Sigmoid colon (tissue), 7 donors: ENCODE data around the gene SMARCC1. TPM values are rescaled to one million over a fixed set of nuclear protein-coding genes. Genes with fewer than 3 reads are reported as not detected.
A peak's percentile ranks its signal among the peaks of the same experiment; 100 is the strongest.

Experiments
- DNase-seq: peaks from one replicate; pipeline ENCODE4 v3.0.0-alpha.2; 2019
- H3K27ac ChIP-seq, 4 donors: fragments of 200-600 bp; sonication (generic); one replicate each; pipeline ENCODE4 v1.5.1; 2016 to 2019; ENCODE audit warnings: mild to moderate bottlenecking in 1 of 4
- H3K27me3 ChIP-seq, 3 donors: fragments of 200-600 bp; sonication (generic); one replicate each; pipeline ENCODE4 v1.5.1; 2019; ENCODE audit warnings: mild to moderate bottlenecking in 1 of 3
- H3K36me3 ChIP-seq, 4 donors: fragments of 200-600 bp; sonication (generic); one replicate each; pipeline ENCODE4 v1.5.1; 2016 to 2019
- H3K4me1 ChIP-seq, 4 donors: fragments of 200-600 bp; sonication (generic); one replicate each; pipeline ENCODE4 v1.5.1; 2017 to 2019
- H3K4me3 ChIP-seq, 4 donors: fragments of 200-600 bp; sonication (generic); one replicate each; pipeline ENCODE4 v1.5.1; 2017 to 2019; ENCODE audit warnings: mild to moderate bottlenecking in 2 of 4, moderate library complexity in 1 of 4
- H3K9me3 ChIP-seq, 4 donors: fragments of 200-600 bp in 3 of 4; sonication (generic) in 3 of 4; one replicate each; pipeline versions ENCODE4 v1.5.1 to v1.6.1; 2013 to 2019
- EP300 ChIP-seq, 4 donors: sonication (generic); formaldehyde crosslinking; IDR thresholded peaks; one replicate each; pipeline ENCODE4 v1.6.1; 2017; ENCODE audit warnings: antibody characterized with exemption in 4 of 4
- POLR2A ChIP-seq, 2 donors: fragments of 450-650 bp; IDR thresholded peaks; one replicate each; pipeline ENCODE4 v1.6.1; 2016; ENCODE audit warnings: antibody characterized with exemption in 2 of 2, mild to moderate bottlenecking in 2 of 2, moderate library complexity in 2 of 2
- POLR2AphosphoS5 ChIP-seq, 4 donors: sonication (generic); formaldehyde crosslinking; IDR thresholded peaks; one replicate each; pipeline ENCODE4 v1.6.1; 2017; ENCODE audit warnings: antibody characterized with exemption in 4 of 4
- WGBS, 2 donors: extraction: QIAGEN DNeasy Blood & Tissue Kit; methylation state at CpG; one replicate each; pipeline ENCODE4 v1.1.7; 2013; 5-methylcytosine and 5-hydroxymethylcytosine counted together
- intact Hi-C: fragments of 100-400 bp; cut with DNase I; formaldehyde crosslinking; loops from one replicate; pipeline ENCODE4 v1.15.1; 2023
- polyA plus RNA-seq, 3 donors: library from polyadenylated mRNA; stranded (reverse); fragments of 200-250 nt; gene quantifications; one replicate each; pipeline ENCODE4 v1.2.3, GENCODE V29; 2013
- total RNA-seq, 4 donors: library from RNA; depleted of rRNA; stranded (reverse); fragments of >200 nt; gene quantifications; one replicate each; pipeline ENCODE4 v1.1.0, GENCODE V29; 2016
- TF ChIP-seq, protein P1 (sequence below), 4 experiments: fragments of 450-650 bp in 3 of 4; fragments of 200-600 bp in 1 of 4; IDR thresholded peaks; one replicate each; pipeline ENCODE4 v1.5.1; 2016 to 2019; ENCODE audit warnings: antibody characterized with exemption in 4 of 4, mild to moderate bottlenecking in 3 of 4, moderate library complexity in 2 of 4
- donor health status: healthy with polysubstance abuse.
- donor health status: Bipolar disorder and iron deficiency.
- donor health status: healthy.

Gene SMARCC1
- total and polyA plus RNA-seq, 7 donors: 11.1 to 57.3 (median 43.9) TPM

GRCh38 chr3:47791193-47791855 lies 9.6 kb upstream of the SMARCC1 start:
- no peaks in the 10 kb centered on the region for H3K27me3 ChIP-seq
- WGBS, 2 donors: 93% methylated on average over 16 of the region's 16 CpGs
- H3K36me3 ChIP-seq: no peaks in the 10 kb centered on the region
- TF ChIP-seq, protein P1, sequence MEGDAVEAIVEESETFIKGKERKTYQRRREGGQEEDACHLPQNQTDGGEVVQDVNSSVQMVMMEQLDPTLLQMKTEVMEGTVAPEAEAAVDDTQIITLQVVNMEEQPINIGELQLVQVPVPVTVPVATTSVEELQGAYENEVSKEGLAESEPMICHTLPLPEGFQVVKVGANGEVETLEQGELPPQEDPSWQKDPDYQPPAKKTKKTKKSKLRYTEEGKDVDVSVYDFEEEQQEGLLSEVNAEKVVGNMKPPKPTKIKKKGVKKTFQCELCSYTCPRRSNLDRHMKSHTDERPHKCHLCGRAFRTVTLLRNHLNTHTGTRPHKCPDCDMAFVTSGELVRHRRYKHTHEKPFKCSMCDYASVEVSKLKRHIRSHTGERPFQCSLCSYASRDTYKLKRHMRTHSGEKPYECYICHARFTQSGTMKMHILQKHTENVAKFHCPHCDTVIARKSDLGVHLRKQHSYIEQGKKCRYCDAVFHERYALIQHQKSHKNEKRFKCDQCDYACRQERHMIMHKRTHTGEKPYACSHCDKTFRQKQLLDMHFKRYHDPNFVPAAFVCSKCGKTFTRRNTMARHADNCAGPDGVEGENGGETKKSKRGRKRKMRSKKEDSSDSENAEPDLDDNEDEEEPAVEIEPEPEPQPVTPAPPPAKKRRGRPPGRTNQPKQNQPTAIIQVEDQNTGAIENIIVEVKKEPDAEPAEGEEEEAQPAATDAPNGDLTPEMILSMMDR (IDR thresholded peaks at IDR 0.05): no peak
- TF ChIP-seq POLR2AphosphoS5 (IDR thresholded peaks at IDR 0.05) (no peak), EP300 (IDR thresholded peaks at IDR 0.05) (no peak), POLR2A (IDR thresholded peaks at IDR 0.05) (no peak)
- no peak for DNase-seq
- H3K4me3 ChIP-seq: no peak overlapping the region
- H3K4me1 ChIP-seq: peaks cover 0 to 5% (median 2%) of the 10 kb centered on the region in 4 donors
- no peaks in the 10 kb centered on the region for H3K9me3 ChIP-seq
- no peak overlapping the region for H3K27ac ChIP-seq
- intact Hi-C loops: no loop called here

DNA sequence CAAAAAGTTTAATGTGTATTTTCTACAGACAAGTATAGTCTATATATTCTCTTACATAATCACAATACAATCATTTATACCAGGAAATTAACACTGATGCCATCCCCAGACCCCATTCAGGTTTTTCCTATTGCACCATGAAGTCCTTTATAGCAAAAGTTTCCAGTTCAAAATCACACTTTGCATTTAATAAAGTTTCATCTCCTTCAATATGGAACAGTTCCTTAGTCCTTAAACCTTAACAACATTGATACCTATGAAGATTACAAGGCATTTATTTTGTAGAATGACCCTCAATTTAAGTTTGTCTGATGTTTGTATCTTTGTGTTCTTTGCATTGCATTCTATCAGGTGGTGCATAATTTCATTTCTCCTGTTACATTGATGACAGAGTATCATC lies 2.0 kb upstream of the SMARCC1 start:
- H3K27me3 ChIP-seq: no peaks in the 10 kb centered on the region
- H3K9me3 ChIP-seq: no peaks in the 10 kb centered on the region
- H3K36me3 ChIP-seq: no peaks in the 10 kb centered on the region
- intact Hi-C loops: no loop called here
- peaks cover 0 to 34% (median 25%) of the 10 kb centered on the region in 4 donors for H3K4me1 ChIP-seq
- H3K27ac ChIP-seq: no peak overlapping the region
- no peak for DNase-seq
- TF ChIP-seq POLR2A (IDR thresholded peaks at IDR 0.05): no peak
- no peak for TF ChIP-seq POLR2AphosphoS5 (IDR thresholded peaks at IDR 0.05)
- no peak for TF ChIP-seq EP300 (IDR thresholded peaks at IDR 0.05)
- TF ChIP-seq, protein P1 (IDR thresholded peaks at IDR 0.05): no peak
- H3K4me3 ChIP-seq: no peak overlapping the region

DNA sequence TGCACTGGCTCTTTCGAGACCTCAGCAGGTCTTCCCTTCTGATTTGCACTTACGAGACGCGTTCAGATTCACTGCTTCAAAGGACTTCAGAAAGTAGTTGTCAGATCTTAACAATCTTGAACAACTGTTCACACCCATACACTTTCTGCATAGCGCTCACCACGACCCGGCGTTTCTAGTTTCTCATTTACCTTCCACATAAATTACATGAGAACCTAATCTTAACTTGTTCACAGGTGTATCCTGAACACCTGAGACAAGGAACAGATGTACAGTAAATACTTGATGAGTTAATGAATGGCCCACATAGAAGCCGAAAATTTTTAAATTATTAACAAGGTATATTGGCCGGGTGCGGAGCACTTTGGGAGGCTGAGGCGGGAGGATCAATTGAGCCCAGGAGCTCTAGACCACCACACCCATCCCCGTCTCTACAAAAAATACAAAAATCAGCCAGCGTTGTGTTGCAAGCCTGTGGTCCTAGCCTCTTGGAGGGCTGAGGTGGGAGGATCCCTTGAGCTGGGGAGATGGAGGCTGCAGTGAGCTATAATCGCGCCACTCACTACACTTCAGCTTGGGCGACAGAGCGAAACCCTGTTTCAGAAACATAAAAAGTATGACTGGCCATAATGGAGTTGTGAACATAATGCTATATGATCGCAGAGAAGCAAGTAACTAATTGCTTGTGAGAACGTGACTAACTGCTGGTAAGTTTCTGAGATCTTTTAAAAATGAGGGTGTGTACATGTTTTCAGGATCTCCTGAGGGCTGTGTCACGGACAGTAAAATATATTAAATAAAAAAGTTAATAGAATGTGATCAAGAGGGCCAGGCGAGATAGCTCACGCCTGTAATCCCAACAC lies 984 bp upstream of the SMARCC1 start:
- 33 to 51% methylated on average over 23 of the region's 23 CpGs for WGBS, 2 donors
- peak; percentile 46 for DNase-seq
- Histone ChIP-seq H3K27me3 (no peaks in the 10 kb centered on the region), H3K4me3 (peak overlapping the region; percentile 81 to 99 (median 94)), H3K27ac (peak overlapping the region; percentile 94 to 99 (median 96)), H3K9me3 (no peaks in the 10 kb centered on the region), H3K36me3 (no peaks in the 10 kb centered on the region), H3K4me1 (peaks cover 0 to 41% (median 29%) of the 10 kb centered on the region in 4 donors)
- intact Hi-C loops: no loop called here
- TF ChIP-seq POLR2AphosphoS5 (IDR thresholded peaks at IDR 0.05): no peak
- no peak for TF ChIP-seq POLR2A (IDR thresholded peaks at IDR 0.05)
- TF ChIP-seq, protein P1 (IDR thresholded peaks at IDR 0.05): no peak
- TF ChIP-seq EP300 (IDR thresholded peaks at IDR 0.05): no peak

DNA sequence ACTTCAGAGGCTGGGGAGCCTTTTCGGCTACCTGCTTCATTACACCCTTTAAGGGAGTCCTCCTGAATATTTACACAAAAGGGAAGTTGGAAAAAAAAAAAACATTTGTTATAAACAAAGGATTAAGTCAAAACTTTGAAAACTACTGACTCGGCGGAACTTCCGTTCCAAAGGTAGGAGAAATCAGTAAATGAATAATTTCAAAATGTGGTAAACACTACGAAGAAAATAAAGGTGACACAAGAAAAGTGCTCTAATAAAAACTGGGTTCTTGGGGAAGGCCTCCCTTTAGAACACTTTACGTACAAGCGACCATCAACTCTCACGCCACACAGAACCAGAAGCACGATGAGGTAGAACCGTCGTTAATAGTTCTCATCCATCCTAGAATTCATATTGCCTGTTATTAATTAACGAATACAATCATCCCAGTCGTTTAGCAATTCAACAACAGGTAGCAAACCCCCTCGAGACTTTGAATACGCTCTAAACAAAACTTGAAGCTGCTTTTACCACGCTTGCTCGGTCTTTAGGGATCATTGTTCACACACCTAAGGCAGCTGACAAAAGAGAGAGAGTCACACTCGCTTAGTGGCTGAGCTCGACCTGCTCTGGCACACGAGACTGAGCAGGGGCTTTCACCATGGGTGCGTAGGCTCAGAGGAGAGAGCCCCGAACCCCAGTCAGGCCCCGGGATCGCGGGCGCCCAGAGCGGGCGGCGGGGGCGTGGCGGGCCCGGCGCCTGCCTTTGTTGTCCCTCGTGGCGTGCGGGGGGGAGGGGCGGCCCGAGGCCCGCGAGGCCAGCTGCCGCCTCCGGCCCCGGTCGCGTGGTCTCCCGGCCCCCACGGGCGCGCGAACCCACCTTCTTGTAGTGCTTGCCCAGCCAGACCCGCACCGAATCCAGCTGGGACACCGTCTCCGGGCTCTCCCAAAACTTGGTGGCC lies 680 bp downstream of the SMARCC1 start:
- TF ChIP-seq POLR2A (IDR thresholded peaks at IDR 0.05): no peak
- peak in 1 of 4 donors; percentile 12 for TF ChIP-seq POLR2AphosphoS5 (IDR thresholded peaks at IDR 0.05)
- Histone ChIP-seq H3K4me3 (peak overlapping the region; percentile 81 to 99 (median 94)), H3K27me3 (no peaks in the 10 kb centered on the region), H3K9me3 (no peaks in the 10 kb centered on the region), H3K4me1 (peaks cover 0 to 41% (median 29%) of the 10 kb centered on the region in 4 donors), H3K27ac (peak overlapping the region; percentile 94 to 99 (median 96)), H3K36me3 (no peaks in the 10 kb centered on the region)
- intact Hi-C loops: no loop called here
- WGBS, 2 donors: 0 to 1% methylated on average over 54 of the region's 54 CpGs
- peak; percentile 77 for DNase-seq
